AML-193 (cell line): ENCODE measurements around the gene PROS1.
"Not testable (repeated sequence)": the region's sequence is repeated elsewhere in the genome, so short reads cannot be mapped to it uniquely, and the experiment has no call there.

Experiments used
- DNase-seq, 2 experiments: peaks; one replicate each; lab custom pipeline; 2025; lab: John Stamatoyannopoulos, UW

The PROS1 gene

DNA sequence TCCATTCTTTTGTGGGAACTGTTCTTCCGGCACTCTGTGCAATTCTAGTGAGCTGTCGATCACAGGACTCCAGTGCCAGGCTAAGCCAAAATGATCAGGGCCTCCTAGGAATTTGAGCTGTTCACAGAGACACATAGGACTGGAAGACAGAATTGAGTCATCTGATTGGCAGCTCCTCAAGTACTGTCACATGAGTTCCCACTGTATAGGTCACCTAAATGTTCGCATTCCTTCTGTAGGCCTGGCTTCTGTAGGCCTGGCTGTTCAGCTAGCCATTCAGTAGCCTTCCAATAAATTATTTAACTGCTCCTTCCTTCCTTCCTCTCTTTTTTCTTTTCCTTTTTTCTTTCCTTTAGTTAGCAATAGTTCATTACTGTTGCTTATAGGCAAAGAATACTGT is 4.3 kb downstream of the PROS1 start:
- DNase-seq, result no peak

DNA sequence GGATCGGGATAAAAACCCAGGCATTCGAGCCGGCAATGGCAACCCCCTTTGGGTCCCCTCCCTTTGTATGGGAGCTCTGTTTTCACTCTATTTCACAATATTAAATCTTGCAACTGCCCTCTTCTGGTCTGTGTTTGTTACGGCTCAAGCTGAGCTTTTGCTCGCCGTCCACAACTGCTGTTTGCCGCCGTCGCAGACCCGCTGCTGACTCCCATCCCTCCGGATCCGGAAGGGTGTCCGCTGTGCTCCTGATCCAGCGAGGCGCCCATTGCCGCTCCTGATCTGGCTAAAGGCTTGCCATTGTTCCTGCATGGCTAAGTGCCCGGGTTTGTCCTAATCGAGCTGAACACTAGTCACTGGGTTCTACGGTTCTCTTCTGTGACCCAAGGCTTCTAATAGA is 8.6 kb downstream of the PROS1 start:
- not testable (repeated sequence) for DNase-seq

DNA sequence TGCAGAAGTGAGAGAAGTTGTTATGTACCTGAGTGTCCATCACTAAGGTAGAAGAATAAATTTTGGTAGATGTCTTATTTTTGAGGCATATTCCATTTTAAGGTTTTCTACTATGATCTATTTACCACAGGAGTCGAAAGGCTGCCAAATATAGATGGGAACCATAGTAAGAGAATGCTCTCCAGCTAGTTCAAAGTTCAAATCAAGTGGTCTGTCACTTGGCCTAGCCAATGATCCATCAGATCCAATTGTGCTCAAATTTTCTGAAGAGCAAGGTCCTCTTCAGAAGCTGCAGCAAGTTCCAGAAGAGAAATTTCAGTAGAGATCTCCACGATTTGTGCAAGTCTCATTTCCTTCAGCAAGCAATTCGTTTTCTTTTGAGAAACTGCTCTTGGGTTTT is 10.9 kb downstream of the PROS1 start:
- no peak for DNase-seq

DNA sequence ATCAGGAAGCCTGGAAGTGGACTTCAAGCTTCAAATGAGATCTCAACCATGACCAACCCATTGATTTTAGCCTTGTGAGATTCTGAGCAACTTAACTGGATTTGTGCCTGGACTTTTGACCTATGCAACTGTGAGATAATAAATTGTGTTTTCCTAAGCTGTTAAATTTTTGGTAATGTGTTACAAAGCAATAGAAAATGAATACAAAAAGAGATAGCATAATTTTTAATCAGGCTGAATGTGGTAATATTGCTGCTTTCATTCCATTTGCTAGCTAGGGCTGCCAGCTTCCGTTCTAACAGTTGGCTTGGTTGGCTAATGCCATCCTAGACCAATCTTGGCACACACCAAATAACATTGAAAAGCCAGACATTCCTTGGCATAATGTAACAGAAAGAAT is 12.2 kb downstream of the PROS1 start:
- no peak for DNase-seq

DNA sequence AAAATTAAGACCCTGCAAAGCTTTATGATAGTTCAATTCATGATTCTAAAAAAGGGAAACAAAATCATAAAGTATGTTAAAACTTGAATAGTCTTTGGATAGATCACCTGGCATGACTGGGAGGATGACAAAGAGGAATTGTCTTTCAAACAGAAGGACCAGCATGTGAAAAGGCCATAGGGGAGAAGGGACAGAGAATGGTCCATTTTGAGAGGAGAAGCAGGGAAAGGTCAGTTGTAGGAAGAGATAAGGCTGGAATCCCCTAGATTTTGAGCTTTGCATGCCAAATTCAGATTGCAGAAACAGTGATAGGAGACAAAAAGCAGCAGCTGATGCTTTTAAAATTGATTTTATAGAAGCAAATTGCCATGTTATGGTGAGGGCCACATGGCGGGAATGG is 12.7 kb downstream of the PROS1 start:
- no peak for DNase-seq

DNA sequence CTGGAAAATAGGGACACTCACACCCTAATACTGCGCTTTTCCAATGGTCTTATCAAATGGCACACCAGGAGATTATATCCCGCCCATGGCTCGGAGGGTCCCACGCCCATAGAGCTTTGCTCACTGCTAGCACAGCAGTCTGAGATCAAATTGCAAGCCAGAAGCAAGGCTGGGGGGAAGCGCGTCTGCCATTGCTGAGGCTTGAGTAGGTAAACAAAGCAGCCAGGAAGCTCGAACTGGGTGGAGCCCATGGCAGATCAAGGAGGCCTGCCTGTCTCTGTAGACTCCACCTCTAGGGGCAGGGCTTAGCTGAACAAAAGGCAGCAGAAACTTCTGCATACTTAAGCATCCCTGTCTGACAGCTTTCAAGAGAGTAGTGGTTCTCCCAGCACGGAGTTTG is 23.7 kb downstream of the PROS1 start:
- DNase-seq, result not testable (repeated sequence)

DNA sequence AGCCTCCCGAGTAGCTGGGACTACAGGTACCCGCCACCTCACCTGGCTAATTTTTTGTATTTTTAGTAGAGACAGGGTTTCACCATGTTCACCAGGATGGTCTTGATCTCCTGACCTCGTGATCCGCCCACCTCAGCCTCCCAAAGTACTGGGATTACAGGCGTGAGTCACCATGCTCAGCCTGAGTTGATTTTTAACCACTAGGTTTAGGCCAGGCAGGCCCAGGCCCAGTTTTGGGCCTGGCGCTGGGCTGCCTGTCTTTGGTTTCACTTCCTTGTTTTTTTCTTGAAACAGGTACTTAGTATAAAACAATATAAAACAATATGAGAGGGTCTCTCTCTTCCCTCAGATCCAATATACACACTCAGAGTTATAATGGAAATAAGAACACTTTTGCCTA is 36.2 kb downstream of the PROS1 start:
- not testable (repeated sequence) for DNase-seq

DNA sequence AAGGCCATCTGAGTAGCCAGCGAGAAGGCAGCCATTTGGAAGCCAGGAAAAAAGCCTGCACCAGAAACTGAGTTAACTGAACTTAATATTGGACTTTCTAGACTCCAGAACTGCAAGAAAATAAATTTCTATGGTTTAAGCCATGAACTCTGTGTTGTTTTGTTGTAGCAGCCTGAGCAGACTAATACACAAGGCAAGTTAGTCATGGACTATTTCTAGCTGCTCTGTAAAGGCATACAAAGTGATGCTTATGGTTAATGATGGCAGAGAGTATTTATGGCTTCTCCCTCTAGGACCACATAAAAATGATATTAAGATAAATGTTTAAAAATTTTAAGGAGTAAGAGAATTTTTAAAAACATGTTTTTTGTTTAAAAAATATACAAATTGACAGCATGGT is 37.1 kb downstream of the PROS1 start:
- DNase-seq, result no peak

DNA sequence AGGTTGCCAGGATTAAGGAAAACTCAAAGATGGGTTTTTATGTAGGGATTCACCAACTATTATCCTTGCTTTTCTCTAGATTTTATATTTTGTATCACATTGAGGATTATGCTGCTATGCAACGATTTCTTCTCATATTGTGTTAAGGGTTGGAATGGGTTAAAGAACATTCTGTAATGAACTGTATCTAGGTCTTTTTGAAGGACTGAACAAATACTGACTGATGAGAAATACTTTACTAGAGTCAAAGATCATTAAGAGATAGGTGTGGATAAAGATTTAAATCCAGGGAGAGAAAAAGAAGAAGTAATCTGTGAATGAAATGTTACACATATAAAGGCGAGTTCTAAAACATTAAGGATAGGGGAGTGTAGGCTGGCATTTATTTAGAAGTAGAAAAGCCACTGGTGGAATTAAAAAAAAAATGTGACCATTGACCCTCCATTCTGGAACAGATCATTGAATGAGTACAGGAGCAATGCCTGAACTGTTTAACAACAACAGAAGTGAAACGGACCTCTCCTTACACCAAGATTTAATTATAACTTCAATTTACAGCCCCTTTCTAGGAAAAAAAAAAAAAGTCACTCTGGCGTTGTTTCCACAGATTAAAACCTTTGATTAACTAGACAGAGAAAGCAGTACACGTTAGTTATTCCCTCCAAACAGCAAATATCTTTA is 39.2 kb downstream of the PROS1 start:
- DNase-seq, result no peak

DNA sequence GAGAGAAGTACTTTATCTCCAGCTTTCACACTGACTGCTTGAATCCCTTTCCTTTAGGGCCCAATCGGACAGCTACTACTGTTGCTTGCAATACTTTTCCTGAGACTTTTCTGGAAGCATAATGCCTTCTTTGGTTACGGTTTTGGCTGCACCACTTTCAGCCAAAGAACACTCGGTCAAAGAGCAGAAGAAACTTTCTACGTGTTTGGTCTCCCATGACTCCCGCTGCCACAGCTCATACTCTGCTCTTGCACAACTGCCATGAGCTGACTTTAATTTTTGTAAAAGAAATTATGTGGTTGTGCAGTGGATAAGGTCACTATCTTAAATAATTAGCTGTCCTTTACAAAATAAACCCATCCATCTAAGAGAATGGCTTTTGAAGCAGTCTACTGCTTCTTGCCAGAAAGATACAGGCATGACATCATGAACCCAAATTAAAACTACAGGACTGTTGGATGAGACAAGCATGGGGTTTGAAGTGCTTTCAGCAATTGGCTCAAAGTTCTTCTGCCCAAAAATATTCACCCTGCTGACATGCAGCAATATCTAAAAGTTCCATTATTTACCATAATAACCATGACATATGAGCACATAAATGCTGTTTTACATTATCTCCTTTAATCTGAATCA is 42.0 kb downstream of the PROS1 start:
- no peak for DNase-seq

DNA sequence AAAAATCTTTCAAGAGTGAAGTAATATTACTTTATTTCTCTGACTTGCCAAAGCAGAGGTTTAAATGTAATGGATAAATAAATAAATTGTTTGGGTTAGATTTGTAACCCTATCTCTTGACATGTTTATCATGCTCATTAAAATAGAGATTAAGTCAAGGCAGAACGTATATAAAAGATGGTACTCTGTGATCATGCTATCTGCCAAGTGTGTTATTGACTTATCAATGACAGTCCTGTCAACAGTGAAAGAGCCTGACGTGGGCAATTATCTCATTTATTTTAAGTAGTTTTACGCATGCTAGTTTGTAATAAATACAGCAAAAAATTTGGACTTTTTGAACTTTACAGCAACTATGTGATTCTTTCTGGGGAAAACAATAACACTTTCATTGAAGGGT is 43.7 kb downstream of the PROS1 start:
- no peak for DNase-seq

DNA sequence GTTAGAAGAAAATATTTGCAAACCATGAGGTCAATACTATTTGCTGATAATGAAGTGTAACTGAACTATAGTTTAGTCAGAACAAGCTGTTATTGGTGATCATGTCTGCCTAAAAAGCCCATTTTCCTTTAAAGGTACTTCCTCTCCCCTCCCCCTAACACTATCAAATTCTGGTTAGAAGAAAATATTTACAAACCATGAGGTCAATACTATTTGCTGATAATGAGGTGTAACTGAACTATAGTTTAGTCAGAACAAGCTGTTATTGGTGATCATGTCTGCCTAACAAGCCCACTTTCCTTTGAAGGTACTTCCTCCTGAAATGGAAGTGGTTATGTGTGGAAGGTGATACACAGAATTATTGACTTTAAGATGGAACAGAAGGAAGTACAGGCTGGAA is 46.9 kb downstream of the PROS1 start:
- no peak for DNase-seq

DNA sequence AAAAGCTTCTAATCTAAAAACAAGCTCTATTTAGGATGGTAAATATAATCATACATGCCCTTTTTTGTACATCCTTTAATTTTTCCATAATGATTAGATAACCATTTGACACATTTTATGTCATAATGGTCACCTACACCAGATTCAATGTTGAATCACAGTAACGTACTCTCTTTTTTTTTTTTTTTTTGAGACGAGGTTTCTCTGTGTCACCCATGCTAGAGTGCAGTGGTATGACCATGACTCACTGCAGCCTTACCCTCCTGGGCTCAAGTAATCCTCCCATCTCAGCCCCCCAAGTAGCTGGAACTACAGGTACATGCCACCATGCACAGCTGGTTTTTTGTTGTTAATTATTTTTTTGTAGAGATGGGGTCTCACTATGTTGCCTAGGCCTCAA is 49.2 kb downstream of the PROS1 start:
- DNase-seq, result no peak

DNA sequence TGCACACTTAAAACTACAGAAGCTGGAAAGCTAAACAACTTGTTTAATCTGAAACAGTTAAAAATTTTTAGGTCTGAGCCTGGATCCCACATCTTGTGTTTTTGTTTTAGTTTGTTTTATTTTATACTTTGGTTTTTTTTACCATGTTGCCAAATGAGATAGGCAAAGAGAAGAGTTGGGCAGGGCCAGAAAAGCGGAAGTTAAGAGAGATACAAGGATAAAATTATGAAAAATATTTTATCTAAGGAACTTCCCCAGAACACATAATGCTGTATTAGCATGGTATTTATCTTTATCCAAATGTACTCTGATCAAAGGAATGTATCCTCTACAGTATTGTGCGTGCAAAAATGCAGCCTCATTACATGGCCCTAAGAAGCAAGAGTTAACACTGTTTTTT is 50.7 kb downstream of the PROS1 start:
- no peak for DNase-seq

DNA sequence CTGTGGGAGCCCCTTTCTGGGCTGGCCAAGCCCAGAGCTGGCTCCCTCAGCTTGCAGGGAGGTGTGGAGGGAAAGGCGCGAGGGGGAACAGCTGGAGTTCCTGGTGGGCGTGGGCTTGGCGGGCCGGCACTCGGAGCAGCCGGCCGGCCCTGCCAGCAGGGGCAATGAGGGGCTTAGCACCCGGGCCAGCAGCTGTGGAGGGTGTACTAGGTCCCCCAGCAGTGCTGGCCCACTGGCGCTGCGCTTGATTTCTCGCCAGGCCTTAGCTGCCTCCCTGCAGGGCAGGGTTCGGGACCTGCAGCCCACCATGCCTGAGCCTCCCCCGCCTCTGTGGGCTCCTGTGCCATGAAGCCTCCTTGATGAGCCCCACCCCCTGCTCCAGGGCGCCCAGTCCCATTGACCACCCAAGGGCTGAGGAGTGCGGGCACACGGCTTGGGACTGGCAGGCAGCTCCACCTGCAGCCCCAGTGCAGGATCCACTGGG is 56.1 kb downstream of the PROS1 start:
- DNase-seq, result not testable (repeated sequence)

DNA sequence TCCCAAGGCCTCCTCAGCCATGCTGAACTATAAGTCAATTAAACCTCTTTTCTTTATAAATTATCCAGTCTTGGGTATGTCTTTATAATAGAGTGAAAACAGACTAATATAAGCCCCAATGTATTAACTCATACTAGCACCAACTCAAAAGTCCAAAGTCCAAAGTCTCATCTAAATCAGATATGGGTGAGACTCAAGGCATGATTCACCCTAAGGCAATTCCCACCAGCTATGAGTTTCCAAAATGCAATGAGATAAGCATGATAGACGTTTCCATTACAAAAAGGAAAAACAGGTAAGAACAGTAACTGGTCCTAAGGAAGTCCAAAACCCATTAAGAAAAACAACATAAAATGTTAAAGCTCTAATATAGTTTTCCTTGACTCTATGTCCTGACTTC is 60.1 kb downstream of the PROS1 start:
- DNase-seq, result not testable (repeated sequence)

DNA sequence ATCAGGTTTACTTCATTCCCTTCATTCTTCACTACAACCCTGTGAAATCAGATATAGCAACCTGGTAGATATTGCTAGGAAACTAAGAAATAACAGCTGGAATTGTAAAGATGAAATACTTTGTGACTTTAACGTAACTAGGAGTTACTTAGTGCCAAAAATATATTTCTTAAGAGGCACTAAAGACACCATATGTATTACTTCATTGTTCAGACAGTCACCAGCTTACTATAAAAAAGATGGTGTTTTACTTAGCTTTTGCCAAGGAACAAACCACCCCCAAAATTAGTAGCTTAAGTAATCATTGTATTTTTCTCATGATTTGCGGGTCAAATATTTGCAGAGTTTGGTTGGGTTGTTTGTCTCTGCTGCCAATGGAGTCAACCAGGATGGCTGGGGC is 62.5 kb downstream of the PROS1 start:
- DNase-seq, result no peak

DNA sequence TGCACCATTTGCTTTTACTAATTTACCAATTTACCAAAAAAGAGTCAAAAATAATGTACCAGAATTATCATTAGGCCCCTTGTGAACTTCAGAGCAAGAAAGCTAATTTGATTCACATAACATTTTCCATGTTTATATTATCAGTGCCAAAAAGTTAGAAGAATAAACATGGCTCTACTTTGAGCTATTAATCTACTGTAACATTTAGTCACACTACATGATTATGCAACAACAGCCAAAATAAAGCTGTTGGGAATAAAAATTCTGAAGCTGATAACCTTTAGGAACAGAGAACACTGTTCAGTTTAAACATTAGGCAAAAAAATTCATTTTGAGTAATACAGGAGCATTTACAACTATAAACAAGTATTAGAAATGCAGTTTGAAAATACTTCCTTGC is 63.6 kb downstream of the PROS1 start:
- no peak for DNase-seq

DNA sequence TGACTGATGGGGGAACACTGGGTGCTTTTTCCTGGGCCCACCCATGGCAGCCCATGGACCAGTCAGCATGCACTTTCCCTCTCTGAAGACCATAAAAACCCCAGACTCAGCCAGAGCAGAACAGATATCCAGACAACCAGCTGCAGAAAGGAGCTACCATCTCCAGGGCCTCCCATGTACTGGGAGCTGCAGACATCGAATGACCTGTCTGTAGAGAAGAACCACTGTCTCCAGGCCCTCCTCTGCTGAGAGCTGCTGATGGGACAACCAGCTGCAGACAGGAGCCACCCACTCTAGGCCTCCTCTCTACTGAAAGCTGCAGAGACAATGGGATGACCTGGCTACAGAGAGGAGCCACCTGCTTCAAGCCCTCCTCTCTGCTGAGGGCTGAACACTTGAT is 66.6 kb downstream of the PROS1 start:
- no peak for DNase-seq

DNA sequence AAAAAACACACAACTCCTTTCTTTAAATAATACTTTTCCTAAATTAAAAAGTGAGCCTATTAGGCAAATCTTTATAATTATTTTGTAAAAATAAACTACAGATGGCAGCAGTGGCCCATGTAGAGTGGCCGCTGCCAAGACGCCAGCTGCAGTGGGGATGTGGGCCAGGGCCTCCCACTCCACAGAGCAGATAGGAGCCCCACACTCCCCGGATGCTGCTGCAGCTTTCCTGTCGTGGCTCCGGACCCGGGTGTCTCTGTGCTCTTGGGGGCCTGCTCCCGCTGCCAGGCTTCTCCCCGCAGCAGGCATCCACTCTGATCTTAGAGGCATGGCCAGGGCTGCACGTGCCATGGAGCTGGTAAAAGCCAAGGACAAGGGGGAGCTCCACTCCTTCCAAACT is 67.5 kb downstream of the PROS1 start:
- DNase-seq, result no peak

DNA sequence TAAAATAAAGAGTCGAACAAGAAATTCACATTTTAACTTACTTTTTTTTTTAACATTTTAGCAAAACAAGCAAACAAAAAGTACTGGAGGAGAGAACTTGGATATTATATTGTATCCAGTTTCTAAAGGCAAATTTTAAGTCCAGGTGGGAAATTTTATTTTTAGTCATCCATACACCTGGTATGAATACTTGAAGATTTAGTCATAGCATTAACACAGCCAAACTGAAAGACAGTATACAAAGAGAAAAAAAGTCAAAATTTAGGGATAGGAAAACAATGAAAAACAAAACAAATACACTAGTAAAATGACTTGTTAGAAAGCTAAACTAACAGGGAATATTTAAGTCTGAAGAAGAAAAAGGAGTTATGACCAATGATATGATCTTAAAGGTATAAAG is 69.1 kb downstream of the PROS1 start:
- DNase-seq, result no peak

DNA sequence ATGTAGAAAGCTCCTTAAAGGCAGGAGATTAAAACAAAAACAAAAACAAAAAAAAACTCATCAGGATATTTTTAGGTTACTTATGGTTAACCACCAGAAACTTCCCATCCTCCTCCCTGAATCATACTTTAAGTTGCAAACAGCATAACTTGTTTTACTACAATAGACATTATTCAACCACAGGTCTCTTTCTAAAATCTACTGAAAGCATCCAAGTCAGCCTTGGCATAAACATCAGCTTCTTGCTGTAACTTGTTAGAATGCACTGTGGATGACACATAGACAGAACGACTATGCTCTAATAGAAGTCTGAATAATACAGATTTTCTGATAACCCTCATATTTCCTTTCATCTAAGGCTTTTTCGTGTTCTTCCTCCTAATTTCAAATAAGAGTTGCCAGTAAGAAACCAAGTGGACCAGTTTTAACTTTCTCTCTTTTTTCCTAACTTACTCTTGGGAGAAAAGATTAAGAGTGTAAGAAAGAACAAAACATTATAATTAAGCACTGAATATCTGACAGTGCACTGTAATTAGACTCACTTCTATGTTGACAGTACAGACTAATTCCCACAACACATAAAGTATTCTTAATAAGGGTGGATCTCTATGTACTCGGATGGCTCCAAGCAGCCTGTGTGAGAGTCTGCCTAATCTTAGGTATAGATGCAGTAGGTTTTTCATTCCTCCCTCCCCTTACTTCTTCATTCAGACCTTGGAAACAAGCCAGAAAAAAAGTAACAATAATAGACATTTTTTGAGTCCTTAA is 95.3 kb downstream of the PROS1 start:
- DNase-seq, result not testable (repeated sequence)

DNA sequence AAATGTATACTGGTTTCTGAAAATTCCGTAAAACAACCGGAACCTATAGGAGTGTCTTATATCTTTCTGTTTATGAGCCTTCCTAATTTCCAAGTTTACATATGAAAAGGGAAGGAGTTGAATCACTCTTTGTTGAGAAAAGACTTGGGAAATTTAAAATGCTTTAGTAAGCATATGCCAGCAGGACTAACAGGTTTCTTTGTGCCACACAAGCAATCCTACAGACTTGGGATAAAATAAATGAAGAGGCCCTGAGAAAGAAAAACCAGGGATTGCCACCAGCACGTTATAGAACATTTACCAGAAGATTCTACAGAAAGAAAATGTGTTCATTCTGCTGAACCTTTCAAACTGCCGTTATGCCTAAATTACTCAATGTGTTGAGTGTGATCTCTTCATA is 96.3 kb downstream of the PROS1 start:
- DNase-seq, result not testable (repeated sequence)
